HepG2 (cell line): ENCODE measurements around the gene C20orf202. TPM values are rescaled to one million over a fixed set of nuclear protein-coding genes. Genes with fewer than 3 reads are reported as not detected.
A peak's percentile ranks its signal among the peaks of the same experiment; 100 is the strongest.

Source experiments
- DR1 ChIP-seq: sonication (generic); formaldehyde crosslinking; IDR thresholded peaks from 2 replicates; pipeline ENCODE4 v1.8.0; 2021; ENCODE audit warnings: mild to moderate bottlenecking, missing genetic modification reagents, inconsistent platforms
- GATA4 ChIP-seq: sonication (generic); IDR thresholded peaks from 2 replicates; pipeline ENCODE4 v1.6.1; 2016; ENCODE audit warnings: antibody characterized with exemption, low read depth, borderline replicate concordance
- KAT2B ChIP-seq: fragments of 150-350 bp; IDR thresholded peaks from 2 replicates; pipeline ENCODE4 v1.6.1; 2014; ENCODE audit warnings: low read depth, low read length, borderline replicate concordance
- MTF1 ChIP-seq: sonication (generic); formaldehyde crosslinking; IDR thresholded peaks from 2 replicates; pipeline ENCODE4 v1.5.0; 2020; ENCODE audit warnings: missing genetic modification reagents
- NFAT5 ChIP-seq: sonication (generic); formaldehyde crosslinking; IDR thresholded peaks from 2 replicates; pipeline ENCODE4 v1.4.0; 2020; ENCODE audit warnings: missing genetic modification reagents
- NFIB ChIP-seq: sonication (generic); formaldehyde crosslinking; IDR thresholded peaks from 2 replicates; pipeline ENCODE4 v1.9.0; 2021; ENCODE audit warnings: missing genetic modification reagents, mild to moderate bottlenecking, borderline replicate concordance
- PRDM4 ChIP-seq: sonication (generic); formaldehyde crosslinking; IDR thresholded peaks from 2 replicates; pipeline ENCODE4 v1.9.0; 2021; ENCODE audit warnings: missing genetic modification reagents, borderline replicate concordance
- RFX5 ChIP-seq: IDR thresholded peaks from 2 replicates; pipeline ENCODE4 v1.6.1; 2011; ENCODE audit warnings: low read depth, low read length, improper control_type of control experiment
- SMYD3 ChIP-seq: sonication (generic); formaldehyde crosslinking; IDR thresholded peaks from 2 replicates; pipeline ENCODE4 v1.8.1; 2023; ENCODE audit warnings: mild to moderate bottlenecking, missing genetic modification reagents
- SOX13 ChIP-seq, 3 experiments: fragments of 450-650 bp in 1 of 3; sonication (generic) in 1 of 3; formaldehyde crosslinking in 1 of 3; IDR thresholded peaks in 2 of 3; conservative IDR thresholded peaks in 1 of 3; 2 replicates each; pipeline versions ENCODE4 v1.5.0 to v1.6.1; 2016 to 2020; ENCODE audit warnings: antibody characterized with exemption in 1 of 3, mild to moderate bottlenecking in 1 of 3, missing compliant biosample characterization in 1 of 3, missing genetic modification reagents in 1 of 3, moderate library complexity in 1 of 3
- SOX5 ChIP-seq: IDR thresholded peaks from 2 replicates; pipeline ENCODE4 v1.6.1; 2016; ENCODE audit warnings: borderline replicate concordance
- SP140L ChIP-seq: sonication (generic); formaldehyde crosslinking; IDR thresholded peaks from 2 replicates; pipeline ENCODE4 v1.4.0; 2020; ENCODE audit warnings: missing genetic modification reagents, borderline replicate concordance
- ZFP82 ChIP-seq: sonication (generic); formaldehyde crosslinking; IDR thresholded peaks from 2 replicates; pipeline ENCODE4 v1.5.1; 2020; ENCODE audit warnings: mild to moderate bottlenecking, missing genetic modification reagents, borderline replicate concordance
- ZNF20 ChIP-seq: sonication (generic); formaldehyde crosslinking; IDR thresholded peaks from 2 replicates; pipeline ENCODE4 v1.4.0; 2020; ENCODE audit warnings: mild to moderate bottlenecking, moderate library complexity, missing genetic modification reagents
- ZNF441 ChIP-seq: sonication (generic); formaldehyde crosslinking; IDR thresholded peaks from 2 replicates; pipeline ENCODE4 v1.7.0; 2021; ENCODE audit warnings: missing genetic modification reagents, borderline replicate concordance
- ZNF607 ChIP-seq: sonication (generic); formaldehyde crosslinking; IDR thresholded peaks from 2 replicates; pipeline ENCODE4 v1.5.1; 2020; ENCODE audit warnings: missing genetic modification reagents, mild to moderate bottlenecking, borderline replicate concordance
- ZNF749 ChIP-seq: sonication (generic); formaldehyde crosslinking; IDR thresholded peaks from 2 replicates; pipeline ENCODE4 v1.8.0; 2022; ENCODE audit warnings: mild to moderate bottlenecking, missing genetic modification reagents, moderate library complexity, borderline replicate concordance
- ZNF782 ChIP-seq: sonication (generic); formaldehyde crosslinking; IDR thresholded peaks from 2 replicates; pipeline ENCODE4 v1.4.0; 2020; ENCODE audit warnings: missing genetic modification reagents, mild to moderate bottlenecking, borderline replicate concordance
- ZNF841 ChIP-seq: sonication (generic); formaldehyde crosslinking; IDR thresholded peaks from 2 replicates; pipeline ENCODE4 v1.8.1; 2023; ENCODE audit warnings: missing genetic modification reagents, borderline replicate concordance
- polyA plus RNA-seq, 8 experiments: library from polyadenylated mRNA; depleted of rRNA in 3 of 8; stranded (reverse) in 7 of 8; unstranded in 1 of 8; fragments of >200 nt; fragmentation: Illumina TruSeq in 4 of 8; extraction: Trizol in 4 of 8; gene quantifications; 2 replicates each; pipeline versions ENCODE4 v1.2.1 to v1.2.3, GENCODE V29; 2011 to 2016; ENCODE audit warnings: low read depth in 4 of 8, missing spikeins in 1 of 8, mixed read lengths in 1 of 8; ENCODE audit not compliant: insufficient read depth in 1 of 8
- total RNA-seq, 5 experiments: library from RNA; depleted of rRNA; stranded (reverse); fragments of >200 nt; fragmentation: Illumina TruSeq; extraction: Trizol; gene quantifications; 2 replicates each; pipeline ENCODE4 v1.2.3, GENCODE V29; 2016; ENCODE audit warnings: low read depth in 1 of 5
- TF ChIP-seq, protein P1 (sequence below): sonication (generic); formaldehyde crosslinking; IDR thresholded peaks from 2 replicates; pipeline ENCODE4 v1.8.1; 2023; ENCODE audit warnings: mild to moderate bottlenecking, moderate library complexity, missing genetic modification reagents

Gene C20orf202
- total and polyA plus RNA-seq, 2 of the 13 experiments (the other 11 are each of a cell fraction or from before 2014, with no cell fraction given): 0.20 to 1.2 TPM

- TF ChIP-seq NFAT5 (CRISPR knock-in tag): peak; percentile 85
- no peak for TF ChIP-seq RFX5
- TF ChIP-seq PRDM4 (CRISPR knock-in tag): no peak
- no peak for TF ChIP-seq SMYD3
- 0 out of 2 replicates have a peak, but pooled peaks have one; percentile 12 for TF ChIP-seq ZNF607 (CRISPR knock-in tag)
- TF ChIP-seq ZNF841 (CRISPR knock-in tag): 0 out of 2 replicates have a peak, but pooled peaks have one; percentile 42
- TF ChIP-seq ZFP82 (CRISPR knock-in tag): no peak; the same call in 1 of the 2 replicates
- no peak for TF ChIP-seq SP140L (CRISPR knock-in tag)
- no peak for TF ChIP-seq GATA4
- no peak for TF ChIP-seq ZNF749 (CRISPR knock-in tag)
- no peak for TF ChIP-seq KAT2B
- TF ChIP-seq MTF1 (CRISPR knock-in tag): no peak
- no peak; the same call in 1 of the 2 replicates for TF ChIP-seq ZNF441 (CRISPR knock-in tag)
- TF ChIP-seq ZNF20 (CRISPR knock-in tag): no peak
- no peak; the same call in 1 of the 2 replicates for TF ChIP-seq SOX5 (CRISPR knock-in tag)
- TF ChIP-seq NFIB (CRISPR knock-in tag): no peak
- no peak for TF ChIP-seq DR1 (CRISPR knock-in tag)
- TF ChIP-seq ZNF782 (CRISPR knock-in tag): peak; percentile 91
- TF ChIP-seq, protein P1, sequence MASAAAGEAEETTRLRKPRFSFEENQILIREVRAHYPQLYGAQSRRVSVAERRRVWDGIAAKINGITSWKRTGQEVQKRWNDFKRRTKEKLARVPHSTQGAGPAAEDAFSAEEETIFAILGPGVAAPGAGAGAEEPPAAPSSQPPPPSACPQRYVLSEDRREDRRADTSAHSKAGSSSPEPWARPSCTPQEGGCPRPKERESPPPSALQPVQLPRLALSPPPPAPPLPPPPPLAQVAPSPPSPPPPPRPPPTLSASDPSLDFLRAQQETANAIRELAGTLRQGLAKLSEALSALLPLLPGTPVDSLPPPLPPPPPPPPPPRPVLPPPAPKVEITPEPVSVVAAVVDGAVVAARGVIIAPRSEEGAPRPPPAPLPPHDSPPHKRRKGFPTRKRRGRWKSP: peak; percentile 45; the same call in 1 of the 2 replicates
- TF ChIP-seq SOX13 (IDR thresholded peaks at IDR 0.05): no peak
- TF ChIP-seq SOX13 (CRISPR knock-in tag; conservative IDR thresholded peaks at IDR 0.05 in 1 of 2, IDR thresholded peaks at IDR 0.05 in 1 of 2): no peak
Observed at GRCh38 chr20:1184638-1185315, 18.5 kb upstream of the C20orf202 start, which contains the start of gene TMEM74B (continued).
